ENCODE data around the gene GRB2.
A peak's percentile ranks its signal among the peaks of the same experiment; 100 is the strongest.
"Not testable (repeated sequence)": the region's sequence is repeated elsewhere in the genome, so short reads cannot be mapped to it uniquely, and the experiment has no call there.

Gene GRB2

GRCh38 chr17:75285123-75285522 is 120.4 kb downstream of the GRB2 start:
- DNase-seq (no peak), ATAC-seq (no peak)

GRCh38 chr17:75280189-75280588 is 125.3 kb downstream of the GRB2 start:
- ATAC-seq, DNase-seq: not testable (repeated sequence)

- ATAC-seq: no peak
- no peak for DNase-seq
Observed at GRCh38 chr17:75277664-75278071, 127.8 kb downstream of the GRB2 start.

- ATAC-seq: no peak
- DNase-seq: no peak
Observed at GRCh38 chr17:75273977-75274708, 131.3 kb downstream of the GRB2 start.

GRCh38 chr17:75272848-75273184 is 132.7 kb downstream of the GRB2 start:
- no peak for DNase-seq
- ATAC-seq: no peak

- peak; percentile 39 for DNase-seq
Observed at GRCh38 chr17:75271955-75272847, 133.3 kb downstream of the GRB2 start.

GRCh38 chr17:75271233-75271954 is 134.1 kb downstream of the GRB2 start:
- DNase-seq (peak; percentile 91), ATAC-seq (peak; percentile 84)

More at GRCh38 chr17:75271955-75272847, 133.3 kb downstream of the GRB2 start:
- ATAC-seq: no peak

- DNase-seq: no peak
- ATAC-seq: no peak
Observed at GRCh38 chr17:75270966-75271232, 134.6 kb downstream of the GRB2 start, which contains the start of gene MIF4GD. MIF4GD (minus strand) TSS chr17:75271231; CDS start chr17:75270195, 1,036 bp downstream.

GRCh38 chr17:75270218-75270965 is 135.1 kb downstream of the GRB2 start:
- ATAC-seq: peak; percentile 42
- DNase-seq: peak; percentile 76

- DNase-seq (no peak), ATAC-seq (no peak)
Observed at GRCh38 chr17:75269844-75270217, 135.6 kb downstream of the GRB2 start.

Data from stimulated activated naive CD8-positive, alpha-beta T cell treated with anti-CD3 and anti-CD28 coated beads, Interleukin-15, Interleukin-2, amounts not matched to agents 100 U/mL and 50 U/mL, for 24 hours (primary cell).